HG03342 (cell line): ENCODE results near the gene SPINK2.
A peak's percentile ranks its signal among the peaks of the same experiment; 100 is the strongest.

Experiments
- ATAC-seq: cut with Tn5 transposase; IDR thresholded peaks from one replicate; pipeline ENCODE4 v1.9.1; 2021; ENCODE audit warnings: mild to moderate bottlenecking, moderate library complexity; ENCODE audit not compliant: unreplicated experiment

Gene SPINK2, protein sequence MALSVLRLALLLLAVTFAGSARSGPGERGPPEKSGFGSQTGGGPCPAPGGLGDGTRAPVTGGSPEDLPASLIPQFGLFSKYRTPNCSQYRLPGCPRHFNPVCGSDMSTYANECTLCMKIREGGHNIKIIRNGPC

GRCh38 chr4:56821381-56822243 lies at the start of gene SPINK2:
SPINK2 (minus strand) TSS chr4:56821701; CDS start chr4:56821662, 39 bp downstream.
- ATAC-seq, result no peak

DNA sequence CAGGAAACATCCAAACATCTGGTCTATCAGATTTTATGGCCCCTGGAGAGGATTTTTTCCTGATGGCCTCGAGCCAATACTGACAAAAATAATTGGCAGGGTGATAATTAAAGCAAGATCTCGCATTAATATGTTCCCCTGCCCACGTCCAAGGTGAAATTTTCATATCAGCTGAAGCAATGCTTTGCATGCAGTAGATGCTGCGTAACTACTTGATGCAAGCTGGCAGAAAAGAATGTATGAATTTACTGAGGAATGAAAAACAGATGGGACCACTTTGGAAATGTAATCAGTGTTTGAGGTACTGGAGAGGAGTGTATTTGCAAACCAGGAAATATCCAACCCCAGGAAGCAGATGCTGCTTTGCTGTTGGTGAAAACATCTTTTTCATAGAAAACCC lies 49.4 kb upstream of the SPINK2 start:
- no peak for ATAC-seq

GRCh38 chr4:56863441-56864139 lies 42.1 kb upstream of the SPINK2 start:
- ATAC-seq, result no peak

DNA sequence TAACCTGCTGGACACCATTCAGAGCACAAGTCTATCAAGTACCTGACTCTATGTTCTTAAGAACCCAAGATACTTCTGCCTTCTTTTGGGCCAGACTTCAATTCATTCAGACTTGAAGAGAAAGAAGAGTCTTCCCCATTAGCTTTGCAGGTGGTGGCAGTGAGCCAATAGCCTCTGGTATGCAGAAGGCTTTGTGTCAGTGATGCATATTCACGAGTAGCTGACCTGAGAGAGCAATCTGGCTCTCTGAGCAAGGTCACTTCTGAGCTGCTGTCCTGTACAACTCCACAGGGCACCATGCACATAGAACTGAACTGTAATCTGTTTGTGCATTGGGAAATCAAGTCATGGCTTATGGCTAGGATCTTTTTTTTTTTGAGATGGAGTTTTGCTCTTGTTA lies 39.9 kb upstream of the SPINK2 start:
- no peak for ATAC-seq

DNA sequence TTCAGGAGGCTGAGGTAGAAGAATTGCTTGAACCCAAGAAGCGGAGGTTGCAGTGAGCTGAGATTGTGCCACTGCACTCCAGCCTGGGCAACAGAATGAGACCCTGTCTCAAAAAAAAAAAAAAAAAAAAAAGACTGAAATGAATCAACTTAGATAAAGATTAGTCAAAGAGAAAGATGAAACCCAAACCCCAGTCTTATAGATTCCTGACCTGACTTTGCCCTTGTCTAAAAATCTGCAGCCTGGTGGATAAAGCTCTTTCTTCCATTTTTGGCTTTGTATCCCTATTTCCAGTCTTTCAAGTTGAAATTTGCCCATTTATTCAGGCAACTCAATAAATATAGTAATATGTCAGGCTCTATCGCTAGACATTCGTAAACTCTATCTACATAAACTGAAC lies 39.3 kb upstream of the SPINK2 start:
- ATAC-seq, result no peak

DNA sequence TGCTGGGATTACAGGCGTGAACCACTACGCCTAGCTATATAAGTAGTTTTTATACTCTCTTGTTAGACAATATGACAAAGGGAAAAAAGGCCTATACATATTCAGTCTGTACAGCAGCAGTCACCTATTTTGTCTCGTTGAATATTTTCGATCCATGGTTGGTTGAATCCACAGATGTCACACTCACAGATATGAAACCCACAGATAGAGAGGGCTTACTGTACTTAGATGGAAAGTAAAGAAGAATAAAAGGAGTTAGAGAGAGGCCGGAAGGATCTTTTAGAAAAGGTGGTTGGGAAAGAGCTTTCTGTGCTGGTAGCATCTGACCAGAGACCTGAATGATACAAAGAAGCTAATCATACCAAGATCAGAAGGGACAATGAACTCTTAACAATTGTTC lies 38.3 kb upstream of the SPINK2 start:
- peak; percentile 66 for ATAC-seq

GRCh38 chr4:56857601-56858309 lies 36.3 kb upstream of the SPINK2 start:
- no peak for ATAC-seq

DNA sequence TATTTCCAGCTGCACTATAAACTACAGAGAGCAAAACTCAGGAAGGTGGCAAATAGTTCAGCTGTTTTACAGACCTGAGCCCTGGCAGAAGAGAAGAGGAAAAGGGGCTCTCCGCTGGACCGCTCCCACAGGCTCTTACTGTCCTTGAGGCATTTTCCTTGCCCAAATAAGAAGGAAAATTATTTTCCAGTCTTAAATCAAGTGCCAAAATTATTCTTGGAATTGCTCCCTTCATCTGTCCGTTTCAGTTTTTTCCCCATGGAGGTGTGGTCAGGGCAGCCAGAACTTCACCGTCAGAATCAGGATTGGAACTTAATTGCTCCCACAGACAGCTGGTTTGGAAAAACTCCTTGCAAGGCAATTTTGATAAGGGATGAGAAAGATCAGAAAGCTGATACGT lies 35.2 kb upstream of the SPINK2 start:
- no peak for ATAC-seq

GRCh38 chr4:56850910-56851309 lies 29.4 kb upstream of the SPINK2 start:
- ATAC-seq, result no peak

DNA sequence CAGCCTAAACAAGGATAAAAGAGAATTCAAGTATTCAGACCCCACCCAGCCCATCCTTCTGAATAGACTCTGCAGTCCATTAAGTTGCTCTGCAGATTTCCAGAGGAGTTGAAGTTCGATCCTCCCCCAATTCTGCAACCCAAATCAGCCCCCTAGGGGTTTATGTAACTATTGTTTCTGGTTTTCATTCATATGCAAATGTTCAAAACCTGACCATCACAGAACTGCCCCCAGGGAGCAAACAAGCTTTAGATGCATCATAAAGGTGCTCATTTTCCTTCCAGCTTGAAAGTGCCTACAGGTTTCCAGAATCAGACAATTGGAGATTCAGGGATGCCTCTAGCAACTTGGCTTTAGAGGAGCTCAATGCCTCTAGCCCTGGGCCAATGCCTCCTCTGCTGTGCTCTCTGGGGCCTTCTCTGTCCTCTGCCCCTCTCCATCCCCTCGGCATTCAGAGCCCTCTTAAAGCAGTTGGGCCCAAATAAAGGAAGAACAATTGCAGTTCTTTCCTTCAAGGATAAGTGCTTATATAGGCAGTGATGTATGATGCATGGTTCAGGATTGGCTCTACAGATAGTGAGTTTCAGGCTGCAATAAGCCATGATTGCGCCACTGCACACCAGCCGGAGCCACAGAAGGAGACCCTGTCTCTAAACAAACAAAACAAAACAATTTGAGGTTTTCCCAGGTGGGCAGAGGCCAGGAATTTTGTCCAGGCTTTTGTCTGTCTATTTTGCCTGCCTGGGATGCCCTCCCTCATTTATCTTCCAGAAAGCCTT lies 23.5 kb upstream of the SPINK2 start:
- ATAC-seq, result peak; percentile 79

GRCh38 chr4:56843421-56843899 lies 22.0 kb upstream of the SPINK2 start:
- ATAC-seq, result no peak

GRCh38 chr4:56840559-56840958 lies 19.1 kb upstream of the SPINK2 start:
- no peak for ATAC-seq

DNA sequence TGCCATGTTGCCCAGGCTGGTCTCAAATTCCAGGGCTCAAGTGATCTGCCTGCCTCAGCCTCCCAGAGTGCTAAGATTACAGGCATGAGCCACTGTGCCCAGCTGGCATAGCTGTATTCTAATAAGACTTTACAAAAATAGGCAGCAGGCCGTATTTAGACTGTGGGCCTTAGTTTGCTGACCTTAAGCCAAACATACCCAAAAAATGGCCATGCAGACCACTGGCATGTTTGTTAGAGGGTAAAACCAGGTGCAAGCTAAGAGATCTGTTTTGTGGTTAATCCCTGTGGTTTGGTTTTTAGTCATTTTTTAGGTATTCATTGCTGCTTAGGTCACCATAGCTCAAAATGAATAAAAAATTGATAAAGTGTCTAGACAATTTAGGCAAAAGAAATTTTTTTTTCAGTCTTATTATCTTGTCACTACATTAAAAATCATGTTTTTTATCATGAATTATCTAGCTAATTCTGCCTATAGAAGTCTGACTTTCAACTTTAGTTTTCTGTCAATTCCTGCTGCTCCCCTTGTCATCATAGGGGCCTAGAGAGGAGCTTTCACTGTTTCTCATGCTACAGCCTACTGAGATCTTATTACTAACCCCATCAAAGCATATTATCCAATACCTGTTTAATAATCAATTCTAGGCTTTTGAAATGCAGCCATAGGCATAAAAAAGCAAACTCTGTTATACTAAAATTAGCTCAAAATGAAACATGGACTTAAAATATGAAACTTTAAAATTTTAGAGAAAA lies 7.5 kb upstream of the SPINK2 start:
- peak; percentile 62 for ATAC-seq

DNA sequence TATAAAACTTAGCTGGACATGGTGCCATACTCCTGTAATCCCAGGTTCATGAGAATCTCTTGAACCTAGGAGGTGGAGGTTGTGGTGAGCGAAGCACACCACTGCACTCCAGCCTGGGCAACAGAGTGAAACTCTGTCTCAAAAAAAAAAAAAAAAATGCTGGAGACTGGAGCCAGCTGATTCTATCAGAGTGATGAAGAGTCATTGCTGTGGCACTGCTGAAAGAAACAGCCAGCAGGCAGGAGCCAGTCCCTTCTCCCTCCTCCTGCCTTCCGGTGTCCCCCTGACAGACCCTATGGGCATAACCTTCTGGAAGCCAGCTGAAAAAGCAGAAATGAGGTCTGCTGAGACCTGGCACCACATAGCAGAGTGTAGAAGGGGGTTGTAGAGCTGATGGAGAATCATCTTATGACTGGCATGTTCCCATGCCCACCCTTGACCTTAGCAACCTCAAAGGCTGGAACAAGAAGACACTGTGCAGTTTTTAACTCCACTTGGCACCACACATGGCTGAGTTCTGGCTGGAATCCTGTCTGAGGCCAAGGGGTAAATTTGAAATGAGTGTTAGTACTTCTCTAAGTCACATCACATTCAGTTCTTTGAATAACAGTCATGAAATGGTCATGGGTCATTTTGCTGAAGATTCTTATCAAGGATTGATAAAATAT lies 2.6 kb upstream of the SPINK2 start:
- no peak for ATAC-seq

DNA sequence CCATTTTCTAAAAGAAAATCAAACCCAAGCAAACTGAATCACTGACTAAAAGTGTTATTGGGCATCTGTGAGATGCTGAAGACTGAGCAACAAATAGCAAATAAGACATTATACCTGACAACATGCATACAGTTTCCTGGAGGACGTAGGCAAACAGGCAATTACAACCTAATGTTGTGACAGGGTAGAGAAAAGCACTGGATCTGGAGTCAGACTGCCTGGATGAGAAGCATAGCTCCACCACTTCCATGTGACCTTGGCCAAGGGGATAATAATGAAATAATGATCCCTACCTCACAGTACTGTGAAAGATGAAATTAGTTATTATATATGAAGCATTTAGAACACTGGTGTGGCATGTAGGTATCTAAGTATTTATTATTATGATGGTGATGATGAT lies 2.7 kb downstream of the SPINK2 start:
- no peak for ATAC-seq

- peak; percentile 77 for ATAC-seq
These were observed 3.5 kb downstream of the SPINK2 start for GRCh38 chr4:56817840-56818491.

DNA sequence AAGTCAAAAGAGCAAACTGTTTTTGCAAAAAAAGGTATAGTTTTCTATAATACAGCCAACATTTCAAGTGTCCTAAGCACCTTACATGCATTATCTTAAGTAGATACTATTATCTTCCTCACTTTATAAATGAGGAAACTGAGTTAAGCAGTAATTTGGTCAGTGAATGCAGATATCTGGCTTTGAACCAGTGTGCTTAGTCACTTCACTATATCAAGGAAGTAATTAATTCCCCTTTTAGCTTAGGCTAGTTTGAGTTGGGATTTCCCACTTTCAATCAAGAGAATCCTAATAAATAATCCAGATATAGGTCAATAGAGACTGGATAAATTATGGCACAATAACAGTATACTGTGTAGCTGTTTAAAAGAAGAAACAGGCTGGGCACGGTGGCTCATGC lies 14.8 kb downstream of the SPINK2 start:
- no peak for ATAC-seq

DNA sequence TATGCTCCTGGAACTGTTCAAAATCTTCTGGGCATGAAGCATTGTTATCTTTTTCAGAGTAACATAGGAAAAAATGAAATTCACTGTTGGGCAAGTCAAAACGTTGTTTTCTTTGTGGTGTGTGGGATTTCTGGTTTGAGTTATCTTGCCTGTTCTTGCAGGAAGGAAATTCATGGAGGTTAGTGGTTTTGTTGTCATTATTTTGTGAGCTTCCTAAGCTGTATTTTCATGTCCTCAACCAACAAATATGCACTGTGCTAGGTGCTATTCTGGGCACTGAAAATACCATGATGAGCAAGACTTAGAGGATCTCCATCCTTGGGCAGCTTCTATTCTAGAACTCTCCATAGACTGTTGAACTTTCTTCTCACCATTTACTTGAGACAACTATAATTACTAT lies 16.9 kb downstream of the SPINK2 start:
- no peak for ATAC-seq

DNA sequence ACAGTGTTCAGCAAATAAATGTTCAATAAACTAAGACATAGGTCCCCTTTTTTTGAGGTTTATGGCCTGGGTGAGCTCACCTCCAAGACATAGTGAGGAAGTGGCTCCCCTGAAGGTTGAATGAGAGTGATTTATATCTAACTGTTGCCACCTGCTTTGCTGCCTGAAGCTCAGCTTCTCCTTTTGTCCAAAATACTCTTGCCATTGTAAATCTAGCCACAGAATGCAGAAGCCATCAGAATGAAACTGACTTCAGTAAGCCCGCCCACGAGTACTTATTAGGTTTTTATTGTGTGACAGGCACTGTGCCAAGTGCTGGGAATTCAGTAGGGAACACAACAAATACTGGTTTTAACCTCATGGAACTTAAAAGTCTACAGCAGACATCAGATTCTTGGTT lies 18.0 kb downstream of the SPINK2 start:
- ATAC-seq, result peak; percentile 53
